Measurements from ENCODE around the gene ATP6V1B1. TPM values are rescaled to one million over a fixed set of nuclear protein-coding genes. Genes with fewer than 3 reads are reported as not detected.

Gene ATP6V1B1
- total and polyA plus RNA-seq, 2 of the 13 experiments (the other 11 are each of a cell fraction or from before 2014, with no cell fraction given): 0.58 to 1.6 TPM

DNA sequence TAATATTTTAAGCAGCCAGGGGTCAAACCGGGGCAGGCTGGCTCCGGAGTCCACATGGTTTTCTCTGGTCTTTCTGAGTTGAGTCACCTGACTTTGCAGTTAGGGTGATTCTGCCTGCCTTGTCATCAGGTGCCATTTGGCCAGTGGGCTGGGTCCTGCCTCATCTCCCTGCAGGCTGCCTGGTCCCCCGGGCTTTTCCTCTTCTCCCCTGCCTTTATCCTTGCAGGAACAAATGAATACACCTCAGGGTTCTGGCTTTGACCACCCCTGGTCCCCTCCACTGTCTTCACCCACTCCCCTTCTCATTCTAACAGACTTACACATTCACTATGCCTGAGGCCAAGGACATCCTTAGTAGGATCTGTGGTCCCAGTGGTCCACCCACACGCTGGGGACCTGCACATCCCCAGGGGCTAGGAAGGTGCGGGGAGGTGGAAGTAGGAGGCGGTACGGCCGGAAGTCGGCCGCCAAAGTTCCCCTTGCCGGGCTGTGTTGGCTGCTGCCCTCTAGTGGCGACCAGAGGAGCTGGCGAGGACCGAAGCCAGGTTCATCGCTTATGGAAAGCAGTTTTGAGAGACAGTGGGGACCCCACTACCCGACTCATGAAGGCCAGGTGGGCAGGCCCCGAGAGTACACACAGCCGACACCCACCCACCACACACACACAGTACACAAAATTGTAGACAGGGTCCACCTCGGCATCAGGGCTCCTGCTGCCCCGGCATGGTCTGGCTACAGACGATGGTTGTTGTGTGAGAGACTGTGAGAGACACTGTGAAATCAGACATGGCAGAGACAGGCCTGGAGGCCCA, 65.3 kb downstream of the ATP6V1B1 start (continued):
- TF ChIP-seq AHR (CRISPR knock-in tag; IDR thresholded peaks at IDR 0.05) (no peak; the same call in none of the 2 replicates), ZNF383 (CRISPR knock-in tag; IDR thresholded peaks at IDR 0.05; ENCODE audit: borderline replicate concordance) (no peak), KAT2B (IDR thresholded peaks at IDR 0.05; ENCODE audit: borderline replicate concordance, low read depth, low read length) (no peak), SMAD9 (CRISPR knock-in tag; IDR thresholded peaks at IDR 0.05) (no peak), BRCA1 (CRISPR knock-in tag; IDR thresholded peaks at IDR 0.05) (no peak), ZNF530 (CRISPR knock-in tag; IDR thresholded peaks at IDR 0.05; ENCODE audit: low read depth) (no peak), ZNF761 (CRISPR knock-in tag; conservative IDR thresholded peaks at IDR 0.05) (peak; percentile 40; the same call in 1 of the 2 replicates), JARID2 (CRISPR knock-in tag; IDR thresholded peaks at IDR 0.05; ENCODE audit: insufficient replicate concordance) (no peak), HOXA7 (CRISPR knock-in tag; IDR thresholded peaks at IDR 0.05) (no peak), FOXP1 (IDR thresholded peaks at IDR 0.05) (no peak), FOXP1 (CRISPR knock-in tag; IDR thresholded peaks at IDR 0.05) (no peak), HNRNPLL (IDR thresholded peaks at IDR 0.05; ENCODE audit: low read depth, low read length, poor library complexity, severe bottlenecking) (peak; percentile 62), ZNF33A (CRISPR knock-in tag; IDR thresholded peaks at IDR 0.05; ENCODE audit: borderline replicate concordance) (no peak), ASH2L (IDR thresholded peaks at IDR 0.05; ENCODE audit: insufficient read length, low read depth, low read length) (no peak), NAIF1 (CRISPR knock-in tag; IDR thresholded peaks at IDR 0.05; ENCODE audit: borderline replicate concordance) (no peak), HNRNPUL1 (IDR thresholded peaks at IDR 0.05; ENCODE audit: low read depth, low read length) (no peak), NKX3-1 (CRISPR knock-in tag; IDR thresholded peaks at IDR 0.05) (no peak), IKZF1 (IDR thresholded peaks at IDR 0.05) (no peak)
- TF ChIP-seq, protein P1, sequence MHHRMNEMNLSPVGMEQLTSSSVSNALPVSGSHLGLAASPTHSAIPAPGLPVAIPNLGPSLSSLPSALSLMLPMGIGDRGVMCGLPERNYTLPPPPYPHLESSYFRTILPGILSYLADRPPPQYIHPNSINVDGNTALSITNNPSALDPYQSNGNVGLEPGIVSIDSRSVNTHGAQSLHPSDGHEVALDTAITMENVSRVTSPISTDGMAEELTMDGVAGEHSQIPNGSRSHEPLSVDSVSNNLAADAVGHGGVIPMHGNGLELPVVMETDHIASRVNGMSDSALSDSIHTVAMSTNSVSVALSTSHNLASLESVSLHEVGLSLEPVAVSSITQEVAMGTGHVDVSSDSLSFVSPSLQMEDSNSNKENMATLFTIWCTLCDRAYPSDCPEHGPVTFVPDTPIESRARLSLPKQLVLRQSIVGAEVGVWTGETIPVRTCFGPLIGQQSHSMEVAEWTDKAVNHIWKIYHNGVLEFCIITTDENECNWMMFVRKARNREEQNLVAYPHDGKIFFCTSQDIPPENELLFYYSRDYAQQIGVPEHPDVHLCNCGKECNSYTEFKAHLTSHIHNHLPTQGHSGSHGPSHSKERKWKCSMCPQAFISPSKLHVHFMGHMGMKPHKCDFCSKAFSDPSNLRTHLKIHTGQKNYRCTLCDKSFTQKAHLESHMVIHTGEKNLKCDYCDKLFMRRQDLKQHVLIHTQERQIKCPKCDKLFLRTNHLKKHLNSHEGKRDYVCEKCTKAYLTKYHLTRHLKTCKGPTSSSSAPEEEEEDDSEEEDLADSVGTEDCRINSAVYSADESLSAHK (CRISPR knock-in tag; IDR thresholded peaks at IDR 0.05; ENCODE audit: borderline replicate concordance): no peak
- TF ChIP-seq, protein P2, sequence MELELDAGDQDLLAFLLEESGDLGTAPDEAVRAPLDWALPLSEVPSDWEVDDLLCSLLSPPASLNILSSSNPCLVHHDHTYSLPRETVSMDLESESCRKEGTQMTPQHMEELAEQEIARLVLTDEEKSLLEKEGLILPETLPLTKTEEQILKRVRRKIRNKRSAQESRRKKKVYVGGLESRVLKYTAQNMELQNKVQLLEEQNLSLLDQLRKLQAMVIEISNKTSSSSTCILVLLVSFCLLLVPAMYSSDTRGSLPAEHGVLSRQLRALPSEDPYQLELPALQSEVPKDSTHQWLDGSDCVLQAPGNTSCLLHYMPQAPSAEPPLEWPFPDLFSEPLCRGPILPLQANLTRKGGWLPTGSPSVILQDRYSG (CRISPR knock-in tag; IDR thresholded peaks at IDR 0.05): no peak
- TF ChIP-seq, protein P3, sequence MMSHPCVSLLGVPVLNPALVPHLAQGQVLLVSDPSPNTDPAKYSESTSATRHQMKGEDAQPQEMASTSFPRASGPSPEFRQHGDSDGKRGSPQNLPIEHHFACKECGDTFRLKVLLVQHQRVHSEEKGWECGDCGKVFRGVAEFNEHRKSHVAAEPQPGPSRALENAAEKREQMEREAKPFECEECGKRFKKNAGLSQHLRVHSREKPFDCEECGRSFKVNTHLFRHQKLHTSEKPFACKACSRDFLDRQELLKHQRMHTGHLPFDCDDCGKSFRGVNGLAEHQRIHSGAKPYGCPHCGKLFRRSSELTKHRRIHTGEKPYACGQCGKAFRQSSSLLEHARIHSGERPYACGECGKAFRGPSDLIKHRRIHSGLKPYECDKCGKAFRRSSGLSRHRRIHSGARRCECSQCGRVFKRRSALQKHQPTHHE (CRISPR knock-in tag; IDR thresholded peaks at IDR 0.05; ENCODE audit: borderline replicate concordance): 0 out of 2 replicates have a peak, but pooled peaks have one; percentile 66
- TF ChIP-seq, protein P4, sequence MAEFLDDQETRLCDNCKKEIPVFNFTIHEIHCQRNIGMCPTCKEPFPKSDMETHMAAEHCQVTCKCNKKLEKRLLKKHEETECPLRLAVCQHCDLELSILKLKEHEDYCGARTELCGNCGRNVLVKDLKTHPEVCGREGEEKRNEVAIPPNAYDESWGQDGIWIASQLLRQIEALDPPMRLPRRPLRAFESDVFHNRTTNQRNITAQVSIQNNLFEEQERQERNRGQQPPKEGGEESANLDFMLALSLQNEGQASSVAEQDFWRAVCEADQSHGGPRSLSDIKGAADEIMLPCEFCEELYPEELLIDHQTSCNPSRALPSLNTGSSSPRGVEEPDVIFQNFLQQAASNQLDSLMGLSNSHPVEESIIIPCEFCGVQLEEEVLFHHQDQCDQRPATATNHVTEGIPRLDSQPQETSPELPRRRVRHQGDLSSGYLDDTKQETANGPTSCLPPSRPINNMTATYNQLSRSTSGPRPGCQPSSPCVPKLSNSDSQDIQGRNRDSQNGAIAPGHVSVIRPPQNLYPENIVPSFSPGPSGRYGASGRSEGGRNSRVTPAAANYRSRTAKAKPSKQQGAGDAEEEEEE (CRISPR knock-in tag; IDR thresholded peaks at IDR 0.05; ENCODE audit: borderline replicate concordance): 0 out of 2 replicates have a peak, but pooled peaks have one; percentile 80
- TF ChIP-seq, protein P5, sequence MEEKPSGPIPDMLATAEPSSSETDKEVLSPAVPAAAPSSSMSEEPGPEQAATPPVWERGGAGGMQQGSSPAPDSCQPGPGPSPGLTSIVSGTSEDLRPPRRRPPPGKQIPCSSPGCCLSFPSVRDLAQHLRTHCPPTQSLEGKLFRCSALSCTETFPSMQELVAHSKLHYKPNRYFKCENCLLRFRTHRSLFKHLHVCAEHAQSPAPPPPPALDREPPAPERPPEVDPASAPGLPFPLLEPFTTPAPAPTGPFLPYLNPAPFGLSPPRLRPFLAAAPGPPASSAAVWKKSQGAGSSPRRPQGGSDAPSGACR (CRISPR knock-in tag; IDR thresholded peaks at IDR 0.05): no peak

All from HepG2 (cell line).